NCI-H82 treated with DMSO at 0.1 percent for 48 hours (cell line): Measurements from ENCODE around the gene WNT7B.

ENCODE experiments used
- DNase-seq: peaks from one replicate; lab custom pipeline; 2025; ENCODE audit not compliant: unreplicated experiment; lab: John Stamatoyannopoulos, UW

The WNT7B gene

DNA sequence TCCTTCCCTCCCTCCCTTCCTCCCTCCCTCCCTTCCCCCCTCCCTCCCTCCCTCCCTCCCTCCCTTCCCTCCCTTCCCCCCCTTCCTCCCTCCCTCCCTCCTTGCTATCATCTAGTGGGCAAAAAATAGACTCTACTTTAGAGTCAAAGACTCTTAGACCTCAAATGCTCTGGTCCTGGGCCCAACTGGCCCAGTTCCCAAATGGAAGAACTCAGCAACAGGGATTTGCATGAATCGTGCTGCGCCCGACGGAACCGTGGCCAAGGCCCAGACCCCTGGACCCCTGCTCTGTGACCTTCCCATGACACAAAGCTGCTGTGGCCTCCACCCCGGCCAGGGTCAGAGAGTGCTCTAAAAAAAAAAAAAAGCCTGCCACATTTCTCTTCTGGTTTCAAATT lies 97.4 kb downstream of the WNT7B start:
- DNase-seq, result no peak

DNA sequence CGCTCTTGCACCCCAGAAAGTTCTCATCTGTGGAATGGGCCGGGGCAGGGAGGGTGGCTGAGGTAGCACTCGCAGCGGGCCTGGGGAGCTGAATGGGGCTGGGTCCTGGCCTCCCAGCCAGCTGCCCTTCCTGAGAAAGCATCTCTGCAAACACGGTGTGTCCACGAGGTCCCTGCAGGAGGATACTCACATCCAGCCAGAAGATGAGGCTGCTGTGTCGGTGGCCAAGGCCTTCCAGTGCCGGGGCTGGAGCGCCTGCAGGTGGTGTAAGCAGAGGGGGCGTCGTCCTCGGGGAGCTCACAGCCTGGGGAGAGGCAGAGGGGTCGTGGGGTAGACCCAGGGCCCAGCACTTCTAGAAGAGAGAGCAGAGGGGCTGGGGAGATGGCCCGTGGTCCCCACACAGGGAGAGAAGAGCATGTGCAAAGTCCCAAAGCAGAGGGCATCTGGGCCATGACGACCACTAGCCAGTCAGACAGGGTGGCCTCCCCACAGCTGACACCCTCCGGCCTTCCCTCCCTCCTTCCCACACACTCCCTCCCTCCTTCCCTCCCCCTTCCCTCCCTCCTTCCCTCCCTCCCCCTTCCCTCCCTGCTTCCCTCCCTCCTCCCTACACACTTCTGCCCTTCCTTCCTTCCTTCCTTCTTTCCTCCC lies 97.9 kb downstream of the WNT7B start:
- no peak for DNase-seq

DNA sequence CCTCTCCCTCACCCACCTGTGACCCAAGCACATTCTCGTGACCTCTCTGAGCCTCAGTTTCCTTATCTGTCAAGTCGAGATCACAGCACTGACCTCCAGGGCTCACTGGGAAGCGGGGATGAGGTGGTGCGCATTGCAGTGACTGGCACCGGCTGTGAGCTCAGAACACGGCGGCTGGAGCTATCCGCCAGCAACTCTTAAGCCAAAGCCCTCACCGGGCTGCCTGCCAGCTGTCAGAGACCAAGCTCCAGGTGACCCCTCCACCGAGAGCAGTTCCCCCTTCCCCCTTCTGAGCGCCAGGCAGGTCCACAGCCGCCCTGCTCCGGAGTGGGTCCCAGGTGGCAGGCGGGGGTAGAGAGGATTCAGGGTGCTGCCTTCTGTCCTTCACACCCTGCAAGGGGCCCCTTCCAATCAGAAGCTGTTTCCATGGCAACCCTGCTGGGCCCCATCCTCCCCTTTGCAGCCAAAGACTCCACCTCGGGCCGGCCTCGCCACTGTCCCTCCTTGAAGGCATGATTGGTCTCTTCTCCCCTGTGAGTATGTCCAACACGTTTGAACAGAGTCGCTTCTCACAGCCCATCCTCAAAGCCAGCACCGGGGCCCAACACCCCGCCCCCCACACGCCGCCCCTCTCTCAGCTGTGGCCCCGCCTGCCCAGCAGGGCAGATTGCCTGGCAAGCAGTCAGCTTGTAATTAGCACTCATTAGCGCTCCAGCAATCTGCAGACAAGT lies 98.7 kb downstream of the WNT7B start:
- DNase-seq, result no peak

DNA sequence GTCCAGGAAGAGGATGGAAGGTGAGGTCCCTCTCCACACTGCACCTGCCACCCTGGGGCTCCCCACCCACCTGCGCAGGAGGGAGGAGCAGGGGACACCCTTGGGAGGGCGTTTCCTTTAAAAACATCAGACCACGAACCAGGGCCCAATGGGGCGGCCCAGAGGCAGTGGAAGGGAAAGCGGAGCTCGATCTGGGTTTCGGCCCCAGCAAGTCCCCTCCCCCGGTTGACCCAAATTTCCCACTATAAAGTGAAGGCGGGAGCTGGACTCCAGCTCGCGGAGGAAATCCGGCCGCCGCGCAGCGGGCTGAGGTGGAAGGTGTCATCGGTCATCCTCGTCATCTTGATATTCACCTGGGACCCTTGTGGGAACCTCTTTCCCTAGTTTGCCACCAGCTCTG lies 99.3 kb downstream of the WNT7B start:
- no peak for DNase-seq

DNA sequence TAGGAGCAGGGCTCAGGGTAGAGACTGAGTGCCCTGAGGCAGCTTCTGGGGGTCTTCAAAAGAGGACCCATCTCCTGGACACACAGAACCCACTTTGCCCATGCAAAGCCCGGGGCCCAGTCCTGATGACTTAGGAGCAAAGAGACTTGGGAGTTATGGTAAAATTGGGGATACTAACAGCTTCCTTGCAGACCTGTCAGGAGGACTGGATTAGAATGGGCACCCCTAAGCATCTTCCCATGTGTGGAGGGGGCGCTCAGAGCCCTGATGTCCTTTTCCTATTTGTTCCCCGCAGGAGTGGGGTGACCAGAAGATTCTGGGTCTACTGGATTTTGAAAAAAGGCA lies 100.0 kb downstream of the WNT7B start:
- no peak for DNase-seq

DNA sequence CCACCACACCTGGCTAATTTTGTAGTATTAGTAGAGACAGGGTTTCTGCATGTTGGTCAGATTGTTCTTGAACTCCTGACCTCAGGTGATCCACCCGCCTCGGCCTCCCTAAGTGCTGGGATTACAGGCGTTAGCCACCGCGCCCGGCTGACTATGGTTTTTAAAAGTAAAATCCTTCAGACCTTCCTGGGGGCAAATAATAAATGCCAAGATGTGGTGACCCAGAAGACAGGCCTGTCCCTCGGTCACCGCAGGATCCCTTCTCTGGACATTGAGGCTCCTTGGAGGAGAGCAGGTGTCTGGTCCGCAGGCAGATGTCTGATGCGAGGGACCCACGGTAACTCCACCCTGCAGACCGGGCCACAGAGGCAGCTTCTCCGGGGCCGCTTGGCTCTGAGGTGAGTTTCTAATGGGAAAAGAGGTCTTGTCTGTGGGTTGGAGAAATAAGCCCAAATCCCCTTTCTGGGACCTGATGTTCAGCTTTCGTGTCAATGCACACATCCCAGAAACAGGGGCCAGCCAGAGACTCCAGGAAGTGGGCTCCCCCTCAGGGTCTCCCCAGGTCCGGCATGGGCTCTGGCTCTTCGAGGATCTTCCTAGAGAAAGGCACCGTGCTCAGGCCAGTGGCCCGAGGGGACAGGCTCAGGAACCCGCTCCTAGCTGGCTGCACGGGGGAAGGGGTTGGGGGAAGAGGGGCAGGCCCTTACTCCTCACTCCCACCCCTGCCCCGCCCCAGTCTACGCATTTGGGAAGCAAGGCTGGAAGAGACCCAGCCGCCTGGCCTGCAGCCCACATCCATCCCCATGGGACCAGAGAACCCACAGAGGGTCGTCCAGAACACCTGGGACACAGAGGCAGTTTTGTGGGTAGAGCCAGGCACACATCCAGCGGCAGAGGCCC lies 100.6 kb downstream of the WNT7B start:
- no peak for DNase-seq

DNA sequence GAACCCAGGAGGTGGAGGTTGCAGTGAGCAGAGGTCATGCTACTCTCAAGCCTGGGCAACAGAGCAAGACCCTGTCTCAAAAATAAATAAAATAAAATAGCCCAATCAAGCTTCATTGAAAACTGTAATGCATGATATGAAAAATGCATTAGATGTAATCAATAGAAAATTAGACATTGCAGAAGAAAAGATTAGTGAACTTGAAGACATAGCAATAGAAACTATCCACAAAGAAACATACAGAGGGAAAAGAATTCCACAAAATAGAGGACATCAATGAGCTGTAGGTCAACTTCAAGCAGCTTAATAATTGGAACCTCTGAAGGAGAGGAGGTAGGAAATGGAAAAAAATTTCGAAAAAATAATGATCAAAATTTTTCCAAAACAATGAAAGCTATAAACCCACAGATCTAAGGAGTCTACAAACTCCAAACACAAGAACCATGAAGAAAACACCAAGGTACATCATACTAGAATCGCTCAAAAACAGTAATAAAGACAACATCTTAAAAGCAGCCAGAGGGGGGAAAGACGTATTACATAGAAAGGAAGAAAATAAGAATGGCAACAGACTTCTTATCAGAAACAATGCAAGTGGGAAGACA lies 104.2 kb downstream of the WNT7B start:
- DNase-seq, result no peak

DNA sequence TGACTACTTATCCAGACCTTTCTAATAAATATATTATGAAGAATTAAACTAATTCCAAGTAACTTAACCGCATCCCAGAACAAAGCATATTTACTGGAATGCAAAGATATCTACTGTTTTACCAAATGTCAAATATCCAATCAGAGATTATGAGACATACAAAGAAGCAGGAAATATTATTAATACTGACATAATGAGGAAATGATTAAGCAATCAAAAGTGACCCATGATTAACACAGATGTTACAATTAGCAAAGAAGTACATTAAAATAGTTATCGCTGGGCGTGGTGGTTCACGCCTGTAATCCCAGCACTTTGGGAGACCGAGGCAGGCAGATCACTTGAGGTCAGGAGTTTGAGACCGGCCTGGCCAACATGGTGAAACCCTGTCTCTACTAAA lies 105.2 kb downstream of the WNT7B start:
- no peak for DNase-seq
